GM03348 (cell line): ENCODE data around the gene ADRA1B.

Source experiments
- DNase-seq: peaks from one replicate; pipeline ENCODE4 v3.0.0; 2012; ENCODE audit warnings: low spot score

The ADRA1B gene

DNA sequence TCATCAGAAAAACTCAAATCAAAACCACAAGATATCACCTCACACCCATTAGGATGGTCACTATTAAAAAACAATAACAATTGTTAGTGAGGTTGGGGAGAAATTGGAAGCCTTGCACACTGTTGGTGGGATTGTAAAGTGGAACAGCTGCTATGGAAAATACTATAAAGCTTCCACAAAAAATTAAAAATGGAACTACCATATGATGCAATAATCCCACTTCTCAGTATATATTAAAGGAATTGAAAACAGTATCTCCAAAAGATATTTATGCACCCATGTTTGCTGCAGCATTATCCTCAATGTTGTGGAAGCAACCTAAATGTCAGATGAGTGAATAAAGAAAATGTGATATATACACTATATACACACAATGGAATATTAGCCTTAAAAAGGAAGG lies 14.5 kb upstream of the ADRA1B start:
- DNase-seq = no peak

DNA sequence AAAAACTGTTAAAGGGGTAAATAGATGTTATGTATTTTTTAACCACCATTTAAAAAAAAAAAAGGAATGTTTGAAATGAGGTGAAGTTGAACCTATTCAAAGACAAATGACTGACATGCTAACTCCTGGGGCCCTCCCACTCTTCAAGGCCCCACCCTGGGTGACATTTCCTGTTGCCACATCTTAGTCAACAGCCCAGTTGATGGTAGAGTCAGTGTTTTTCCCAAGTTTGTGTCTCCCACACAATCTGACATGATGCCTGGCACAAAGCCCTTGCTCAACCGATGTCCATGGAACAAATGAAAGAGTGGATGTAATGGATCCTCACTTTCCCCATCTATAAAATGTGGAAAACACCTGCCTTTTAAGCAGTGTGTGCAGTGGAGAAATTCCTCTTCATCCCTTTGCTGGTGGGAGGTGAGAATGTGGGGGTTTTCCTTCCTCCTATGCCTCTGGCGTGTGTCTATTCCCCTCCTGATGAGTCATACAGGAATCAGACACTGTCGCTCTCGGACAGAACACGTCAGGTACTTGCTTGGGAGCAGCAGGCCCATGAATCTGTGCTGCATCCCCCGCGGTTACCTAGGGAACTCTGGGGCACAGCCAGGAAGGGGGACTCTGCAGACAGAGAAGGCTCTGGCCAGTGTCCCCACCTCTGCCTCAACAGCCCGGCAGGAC lies 13.7 kb upstream of the ADRA1B start:
- no peak for DNase-seq

GRCh38 chr5:159903131-159903530 lies 13.2 kb upstream of the ADRA1B start:
- DNase-seq = no peak

- no peak for DNase-seq
These were observed 11.4 kb upstream of the ADRA1B start for GRCh38 chr5:159904874-159905273.

DNA sequence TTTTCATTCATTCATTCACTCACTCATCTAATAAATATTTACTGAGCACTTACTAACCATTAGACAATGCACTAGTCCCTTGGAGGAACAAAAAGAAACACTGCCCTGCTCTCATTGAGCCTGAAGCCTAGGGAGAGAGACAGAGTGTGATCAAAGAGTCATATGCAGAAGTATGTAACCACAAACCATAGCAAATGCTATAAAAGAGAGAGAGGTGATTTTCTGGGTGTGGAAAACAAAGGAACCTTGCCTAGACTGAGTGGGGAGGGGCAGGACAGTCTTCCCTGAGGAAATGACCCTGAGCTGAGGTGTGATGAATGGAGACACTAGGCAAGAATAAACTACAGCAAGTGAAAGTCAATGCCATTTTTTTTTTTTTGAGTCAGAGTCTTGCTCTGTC lies 10.8 kb upstream of the ADRA1B start:
- peak; percentile 76 for DNase-seq

GRCh38 chr5:159906463-159906862 lies 9.8 kb upstream of the ADRA1B start:
- DNase-seq = peak; percentile 27

DNA sequence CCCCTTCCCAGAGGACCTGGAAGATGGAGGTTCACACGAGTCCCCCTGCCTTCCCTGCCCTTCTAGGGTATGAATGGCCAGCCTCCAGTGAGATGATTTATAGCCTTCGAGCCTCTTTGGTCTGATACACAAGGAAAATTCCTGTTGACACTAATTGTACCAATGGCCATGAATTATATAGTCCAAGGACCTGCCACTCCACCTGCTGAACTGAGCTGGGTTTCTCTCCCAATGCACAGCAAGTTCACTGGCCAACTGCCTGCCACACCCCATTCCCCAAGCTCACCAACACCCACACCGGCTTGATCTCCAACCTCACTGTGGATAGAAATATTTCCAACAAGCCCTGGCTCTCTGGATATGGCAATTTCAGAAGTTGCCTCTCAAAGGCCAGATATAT lies 9.3 kb upstream of the ADRA1B start:
- no peak for DNase-seq

GRCh38 chr5:159907689-159908590 lies 8.3 kb upstream of the ADRA1B start:
- no peak for DNase-seq

GRCh38 chr5:159908591-159908940 lies 7.7 kb upstream of the ADRA1B start:
- no peak for DNase-seq

DNA sequence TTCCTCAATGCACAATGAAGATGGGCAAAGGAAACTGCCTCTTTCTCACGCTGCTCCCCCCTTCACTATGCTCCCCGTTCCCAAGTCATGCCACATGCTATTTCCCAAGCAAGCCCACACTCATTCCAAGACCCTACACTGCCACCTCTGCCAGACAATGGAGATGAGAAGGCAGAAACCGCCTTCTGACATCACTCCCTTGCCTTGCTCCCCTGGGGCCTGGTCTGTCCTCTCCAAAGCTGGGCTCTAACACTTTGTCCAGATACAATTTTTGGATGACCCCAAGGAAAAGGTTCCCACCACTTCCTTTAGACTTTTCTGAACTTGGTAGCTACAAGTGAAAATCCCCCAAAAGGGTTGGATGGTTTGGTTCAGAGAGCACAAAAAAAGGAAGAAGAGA lies 7.2 kb upstream of the ADRA1B start:
- DNase-seq = no peak

GRCh38 chr5:159910207-159910842 lies 6.0 kb upstream of the ADRA1B start:
- no peak for DNase-seq

- no peak for DNase-seq
These were observed 5.4 kb upstream of the ADRA1B start for GRCh38 chr5:159910843-159911229.

GRCh38 chr5:159911349-159911748 lies 4.9 kb upstream of the ADRA1B start:
- DNase-seq = no peak

DNA sequence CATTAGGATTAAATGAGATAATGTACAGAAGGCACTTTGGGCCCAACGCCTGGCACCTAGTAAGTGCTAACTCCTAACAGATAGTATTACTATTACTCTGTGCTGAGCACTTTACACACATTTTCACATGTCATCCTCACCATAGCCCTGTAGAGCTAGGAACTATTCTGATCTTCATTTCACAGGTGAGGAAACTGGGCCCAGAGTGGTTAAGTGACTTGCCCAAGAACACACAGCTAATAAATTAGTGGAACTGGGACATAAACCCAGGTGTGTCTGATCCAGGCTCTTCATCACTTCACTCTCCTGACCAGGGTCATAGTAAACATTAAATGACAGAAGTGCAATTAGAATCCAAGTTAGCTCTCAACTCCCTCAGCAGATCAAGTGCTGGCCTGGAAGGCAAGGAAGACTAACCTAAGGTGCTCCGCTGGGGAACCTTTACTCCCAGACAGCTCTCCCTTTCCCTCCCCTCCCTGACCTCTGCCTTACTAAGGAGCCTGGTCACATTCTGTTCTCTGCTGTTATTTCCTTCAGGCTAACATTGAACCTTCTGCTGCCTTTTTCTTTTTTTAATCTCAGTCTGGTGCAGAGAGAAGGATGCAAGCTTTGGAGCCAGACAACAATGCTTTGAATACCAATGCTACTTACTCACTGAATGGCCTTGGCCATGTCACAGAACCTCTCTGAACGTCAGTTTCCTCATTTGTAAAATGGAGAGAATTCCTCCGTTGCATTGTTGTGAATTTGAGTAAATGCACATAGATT lies 4.1 kb upstream of the ADRA1B start:
- peak; percentile 70 for DNase-seq

DNA sequence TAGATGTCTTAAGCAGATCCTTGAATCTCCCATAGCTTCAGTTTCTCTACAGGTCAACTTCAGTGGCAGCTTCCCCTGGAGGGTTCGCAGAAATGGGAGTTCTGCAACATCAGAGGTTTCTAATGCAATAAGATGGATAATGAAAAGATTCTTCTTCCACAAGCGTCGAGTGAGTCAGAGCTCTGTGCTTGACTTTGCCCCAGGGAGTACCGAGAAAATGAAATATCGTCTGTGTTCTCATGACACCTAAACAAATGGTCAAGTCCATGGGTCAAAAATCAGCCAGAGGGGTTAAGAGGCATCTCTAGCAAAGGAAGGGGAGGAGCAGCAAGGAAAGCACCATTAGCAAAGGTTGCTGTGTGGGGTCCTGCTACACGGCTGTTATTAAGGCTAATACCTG lies 3.2 kb upstream of the ADRA1B start:
- peak; percentile 58 for DNase-seq

- no peak for DNase-seq
These were observed 2.8 kb upstream of the ADRA1B start for GRCh38 chr5:159913501-159913900.

DNA sequence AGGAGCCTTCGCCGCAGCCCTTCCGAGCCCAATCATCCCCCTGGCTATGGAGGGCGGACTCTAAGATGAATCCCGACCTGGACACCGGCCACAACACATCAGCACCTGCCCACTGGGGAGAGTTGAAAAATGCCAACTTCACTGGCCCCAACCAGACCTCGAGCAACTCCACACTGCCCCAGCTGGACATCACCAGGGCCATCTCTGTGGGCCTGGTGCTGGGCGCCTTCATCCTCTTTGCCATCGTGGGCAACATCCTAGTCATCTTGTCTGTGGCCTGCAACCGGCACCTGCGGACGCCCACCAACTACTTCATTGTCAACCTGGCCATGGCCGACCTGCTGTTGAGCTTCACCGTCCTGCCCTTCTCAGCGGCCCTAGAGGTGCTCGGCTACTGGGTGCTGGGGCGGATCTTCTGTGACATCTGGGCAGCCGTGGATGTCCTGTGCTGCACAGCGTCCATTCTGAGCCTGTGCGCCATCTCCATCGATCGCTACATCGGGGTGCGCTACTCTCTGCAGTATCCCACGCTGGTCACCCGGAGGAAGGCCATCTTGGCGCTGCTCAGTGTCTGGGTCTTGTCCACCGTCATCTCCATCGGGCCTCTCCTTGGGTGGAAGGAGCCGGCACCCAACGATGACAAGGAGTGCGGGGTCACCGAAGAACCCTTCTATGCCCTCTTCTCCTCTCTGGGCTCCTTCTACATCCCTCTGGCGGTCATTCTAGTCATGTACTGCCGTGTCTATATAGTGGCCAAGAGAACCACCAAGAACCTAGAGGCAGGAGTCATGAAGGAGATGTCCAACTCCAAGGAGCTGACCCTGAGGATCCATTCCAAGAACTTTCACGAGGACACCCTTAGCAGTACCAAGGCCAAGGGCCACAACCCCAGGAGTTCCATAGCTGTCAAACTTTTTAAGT lies 819 bp downstream of the ADRA1B start:
- peak; percentile 26 for DNase-seq

DNA sequence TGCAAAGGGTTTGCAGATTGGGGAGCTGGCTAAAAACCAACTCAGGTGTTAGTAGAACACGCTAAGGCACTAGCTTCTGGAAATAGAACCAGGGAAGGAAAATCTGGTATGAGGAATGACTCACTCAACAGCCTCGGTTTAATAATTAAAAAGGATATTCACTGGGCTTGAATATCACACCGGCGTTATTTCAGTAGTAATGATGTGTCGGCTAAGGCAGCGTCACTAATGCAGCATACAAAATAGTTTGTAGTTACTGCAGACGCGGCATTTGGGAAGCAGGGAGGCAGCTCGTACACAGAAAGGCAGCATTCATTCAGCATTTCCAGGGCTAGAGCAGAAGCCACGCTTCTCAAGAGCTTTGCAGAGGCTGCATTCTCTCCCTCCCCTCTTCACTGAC lies 1.7 kb downstream of the ADRA1B start:
- DNase-seq = no peak

DNA sequence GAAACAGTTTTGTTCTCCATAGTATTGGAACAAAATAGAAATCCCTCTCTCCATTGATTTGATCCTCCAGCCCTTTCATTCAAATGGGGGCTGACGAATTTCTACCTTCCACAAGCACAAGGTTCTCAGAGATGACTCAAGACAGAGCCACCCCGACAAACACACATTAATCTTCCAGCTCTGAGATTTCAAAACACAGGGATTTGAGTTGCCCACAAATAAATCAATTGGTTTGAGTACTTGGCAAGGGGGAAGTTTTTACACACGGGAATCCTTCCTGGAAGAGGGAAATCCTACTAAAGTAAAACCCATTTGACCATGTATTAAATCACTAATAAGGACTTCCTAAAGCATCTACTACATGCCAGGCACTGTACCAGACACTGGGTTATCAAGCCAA lies 5.4 kb downstream of the ADRA1B start:
- DNase-seq = no peak

- DNase-seq = no peak
These were observed 6.7 kb downstream of the ADRA1B start for GRCh38 chr5:159923008-159923407.
